HEK293T (cell line): ENCODE data around the gene MYL3.
"Not testable (repeated sequence)": the region's sequence is repeated elsewhere in the genome, so short reads cannot be mapped to it uniquely, and the experiment has no call there.

Experiments used
- ARNT ChIP-seq: fragments of 450-650 bp; IDR thresholded peaks from 2 replicates; pipeline ENCODE4 v1.6.1; 2017; ENCODE audit warnings: mild to moderate bottlenecking
- BHLHE40 ChIP-seq: fragments of 450-650 bp; IDR thresholded peaks from 2 replicates; pipeline ENCODE4 v1.6.1; 2016; ENCODE audit warnings: mild to moderate bottlenecking, moderate library complexity, borderline replicate concordance
- FOXA1 ChIP-seq: fragments of 450-650 bp; IDR thresholded peaks from 2 replicates; pipeline ENCODE4 v1.6.1; 2016; ENCODE audit warnings: mild to moderate bottlenecking
- HDGF ChIP-seq: fragments of 450-650 bp; IDR thresholded peaks from 2 replicates; pipeline ENCODE4 v1.6.1; 2017; ENCODE audit warnings: antibody characterized with exemption, borderline replicate concordance
- L3MBTL2 ChIP-seq: fragments of 450-650 bp; conservative IDR thresholded peaks from 2 replicates; pipeline ENCODE4 v1.6.1; 2016; ENCODE audit warnings: mild to moderate bottlenecking
- PKNOX1 ChIP-seq: fragments of 450-650 bp; IDR thresholded peaks from 2 replicates; pipeline ENCODE4 v1.6.1; 2016
- SP1 ChIP-seq: fragments of 450-650 bp; IDR thresholded peaks from 2 replicates; pipeline ENCODE4 v1.6.1; 2017
- TARDBP ChIP-seq: fragments of 450-650 bp; IDR thresholded peaks from 2 replicates; pipeline ENCODE4 v1.6.1; 2016

GRCh38 chr3:46910914-46911313, 47.7 kb upstream of the MYL3 start:
- not testable (repeated sequence) for TF ChIP-seq PKNOX1, FOXA1, L3MBTL2, SP1, BHLHE40, HDGF, TARDBP, ARNT
